NCI-H1436 treated with DMSO at 0.1 percent for 48 hours (cell line): ENCODE data around the gene DNAH8.

Experiments
- DNase-seq: peaks from one replicate; lab custom pipeline; 2025; lab: John Stamatoyannopoulos, UW

The DNAH8 gene

GRCh38 chr6:39018103-39018502, 303.0 kb downstream of the DNAH8 start:
- no peak for DNase-seq

- no peak for DNase-seq
These were observed 305.0 kb downstream of the DNAH8 start for GRCh38 chr6:39020136-39020535.

GRCh38 chr6:39021041-39021440, 305.9 kb downstream of the DNAH8 start:
- DNase-seq, result no peak

- no peak for DNase-seq
These were observed 306.7 kb downstream of the DNAH8 start for GRCh38 chr6:39021779-39022178.

GRCh38 chr6:39026175-39026574, 311.1 kb downstream of the DNAH8 start:
- DNase-seq, result no peak

GRCh38 chr6:39029156-39030011, 314.3 kb downstream of the DNAH8 start:
- no peak for DNase-seq

GRCh38 chr6:39035681-39036080, 320.6 kb downstream of the DNAH8 start:
- DNase-seq, result no peak

- no peak for DNase-seq
These were observed 322.0 kb downstream of the DNAH8 start for GRCh38 chr6:39037082-39037508.

GRCh38 chr6:39037707-39038106, 322.6 kb downstream of the DNAH8 start:
- no peak for DNase-seq

GRCh38 chr6:39040080-39040673, 325.1 kb downstream of the DNAH8 start:
- no peak for DNase-seq

GRCh38 chr6:39041072-39041471, 326.0 kb downstream of the DNAH8 start:
- no peak for DNase-seq

GRCh38 chr6:39043776-39044175, 328.7 kb downstream of the DNAH8 start:
- DNase-seq, result no peak

- DNase-seq, result no peak
These were observed 329.1 kb downstream of the DNAH8 start for GRCh38 chr6:39044181-39044580.

GRCh38 chr6:39047434-39048327, 332.6 kb downstream of the DNAH8 start:
- DNase-seq, result no peak

GRCh38 chr6:39048481-39049399, 333.6 kb downstream of the DNAH8 start, which contains the start of gene GLP1R:
Gene GLP1R, plus strand, starts transcription at chr6:39048781. Its CDS starts 60 bp downstream, at chr6:39048841.
- DNase-seq, result no peak

GRCh38 chr6:39049575-39050283, 334.6 kb downstream of the DNAH8 start:
- DNase-seq, result no peak

GRCh38 chr6:39050453-39051112, 335.5 kb downstream of the DNAH8 start:
- no peak for DNase-seq

GRCh38 chr6:39051399-39052122, 336.4 kb downstream of the DNAH8 start:
- DNase-seq, result no peak

- no peak for DNase-seq
These were observed 338.0 kb downstream of the DNAH8 start for GRCh38 chr6:39053016-39053624.
